ENCODE results near the gene PLCD4. TPM values are rescaled to one million over a fixed set of nuclear protein-coding genes. Genes with fewer than 3 reads are reported as not detected.
A peak's percentile ranks its signal among the peaks of the same experiment; 100 is the strongest.

Gene PLCD4
- total RNA-seq, result 1 to 10 TPM; 8.3 to 9.0 TPM
- 10 to 100 TPM in 1 of 2 donors, 1 to 10 TPM in 1; 7.0 to 12.8 TPM for polyA plus RNA-seq (ENCODE audit: insufficient read length in 2 of 2)
- long read RNA-seq, donor 1, result 0 reads
- long read RNA-seq, donor 2, result 0 reads
- long read RNA-seq, donor 3, result 0 reads
- long read RNA-seq, donor 4, partial matches to known transcripts, result 5 of 6 reads
- long read RNA-seq, donor 4, other reads (novel, unspliced or antisense), result 0 of 6 reads

DNA sequence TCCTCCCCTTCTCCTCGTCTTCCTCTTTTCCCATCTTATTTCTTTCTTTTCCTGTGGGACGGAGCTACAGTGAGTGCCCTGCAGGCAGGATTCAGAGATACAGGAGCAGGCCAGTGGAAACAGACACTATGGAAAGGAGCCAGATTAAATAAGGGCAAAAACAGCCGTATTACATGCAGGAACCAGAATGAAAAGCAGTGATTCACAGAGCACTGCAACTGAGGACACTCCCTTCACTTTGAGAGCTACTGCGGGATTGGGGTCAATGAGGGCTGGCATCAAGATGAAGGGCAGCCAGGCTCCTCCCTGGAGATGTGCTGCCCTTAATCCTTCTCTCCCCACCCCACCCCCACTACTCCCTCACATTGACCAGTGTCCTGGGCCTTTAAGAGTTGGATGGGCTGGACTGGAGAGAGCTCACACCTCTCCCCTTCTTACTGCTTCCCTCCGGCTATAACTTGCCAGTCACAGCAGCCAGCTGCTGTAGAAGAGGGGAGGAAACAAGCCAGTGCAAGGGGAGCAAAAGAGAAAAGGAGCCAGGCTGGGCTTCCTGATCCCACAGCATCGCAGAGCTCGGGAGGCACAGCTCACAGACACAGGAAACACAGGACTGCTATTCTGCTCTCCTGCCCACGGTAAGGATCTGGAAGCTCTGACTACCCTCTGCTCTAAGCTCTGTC lies at the start of gene PLCD4:
Gene PLCD4, plus strand, starts transcription at position 464 of the 680 bp plus-strand sequence. CDS start 7,841 bp downstream, outside the sequence.
- Histone ChIP-seq H3K4me1 (ENCODE audit: control insufficient read depth, insufficient read depth, low read length) (peaks cover 11% of the 10 kb centered on the region), H3K4me3 (ENCODE audit: low read depth, low read length) (peak within 1 kb of the TSS; percentile 29), H3K27ac (ENCODE audit: low read depth, low read length) (peak within 1 kb of the TSS; percentile 54), H3K27me3 (ENCODE audit: control insufficient read depth, insufficient read depth, low read length) (no peaks in the 10 kb centered on the region), H3K9me3 (ENCODE audit: control insufficient read depth, insufficient read depth, low read length) (no peaks in the 10 kb centered on the region), H3K36me3 (ENCODE audit: control insufficient read depth, insufficient read depth, low read length) (no peaks in the 10 kb centered on the region)
- peak in 3 of 6 donors; percentile 9 to 63 (median 34) for DNase-seq (ENCODE audit: low read depth in 4 of 6, low spot score in 6 of 6)
- 7% methylated on average over 5 of the region's 8 CpGs for WGBS (ENCODE audit: insufficient coverage)

DNA sequence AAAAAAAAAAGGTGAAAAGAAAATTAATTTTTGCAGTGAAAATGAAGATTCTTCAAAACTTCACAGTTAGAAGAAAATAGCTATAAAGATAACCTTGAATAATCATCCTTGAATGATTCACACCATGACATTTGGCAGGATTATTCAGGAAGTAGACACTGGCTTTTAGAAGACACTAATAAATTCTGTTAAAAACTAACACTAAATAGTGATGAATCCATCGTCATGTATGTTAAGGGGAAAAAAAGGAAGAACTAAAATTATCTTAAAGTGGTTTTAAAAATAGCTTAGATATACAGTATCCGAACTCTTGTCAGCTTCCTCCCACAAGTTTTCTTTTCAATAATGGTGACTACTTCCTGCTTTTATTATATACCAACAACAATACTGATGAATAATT lies 49.8 kb upstream of the PLCD4 start:
- no peaks in the 10 kb centered on the region for H3K27me3 ChIP-seq (ENCODE audit: control insufficient read depth, insufficient read depth, low read length)
- H3K4me3 ChIP-seq (ENCODE audit: low read depth, low read length), result no peak overlapping the region
- WGBS (ENCODE audit: insufficient coverage), result no CpG with 5 or more reads among the region's 2 CpGs
- no peak for DNase-seq (ENCODE audit: low read depth in 4 of 6, low spot score in 6 of 6)
- H3K36me3 ChIP-seq (ENCODE audit: control insufficient read depth, insufficient read depth, low read length), result peaks cover 19% of the 10 kb centered on the region
- H3K4me1 ChIP-seq (ENCODE audit: control insufficient read depth, insufficient read depth, low read length), result no peaks in the 10 kb centered on the region
- H3K27ac ChIP-seq (ENCODE audit: low read depth, low read length), result no peak overlapping the region
- H3K9me3 ChIP-seq (ENCODE audit: control insufficient read depth, insufficient read depth, low read length), result no peaks in the 10 kb centered on the region

DNA sequence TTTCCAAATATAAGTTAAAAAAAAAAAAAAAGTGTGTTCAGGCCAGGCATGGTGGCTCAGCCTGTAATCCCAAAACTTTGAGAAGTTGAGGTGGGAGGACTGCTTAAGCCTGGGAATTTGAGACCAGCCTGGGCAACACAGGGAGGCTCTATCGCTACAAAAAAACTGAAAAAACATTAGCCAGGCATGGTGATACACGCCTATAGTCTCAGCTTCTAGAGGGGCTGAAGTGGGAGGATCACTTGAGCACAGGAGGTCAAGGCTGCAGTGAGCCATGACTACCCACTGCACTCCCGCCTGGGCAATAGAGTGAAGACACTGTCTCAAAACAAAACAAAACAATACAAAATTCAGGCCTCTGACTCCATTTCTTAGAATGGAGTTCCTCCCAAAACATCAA lies 48.7 kb upstream of the PLCD4 start:
- WGBS (ENCODE audit: insufficient coverage), result 79% methylated on average over 2 of the region's 3 CpGs
- DNase-seq (ENCODE audit: low read depth in 4 of 6, low spot score in 6 of 6), result no peak
- Histone ChIP-seq H3K4me1 (ENCODE audit: control insufficient read depth, insufficient read depth, low read length) (no peaks in the 10 kb centered on the region), H3K4me3 (ENCODE audit: low read depth, low read length) (no peak overlapping the region), H3K9me3 (ENCODE audit: control insufficient read depth, insufficient read depth, low read length) (no peaks in the 10 kb centered on the region), H3K27me3 (ENCODE audit: control insufficient read depth, insufficient read depth, low read length) (no peaks in the 10 kb centered on the region), H3K36me3 (ENCODE audit: control insufficient read depth, insufficient read depth, low read length) (peaks cover 19% of the 10 kb centered on the region), H3K27ac (ENCODE audit: low read depth, low read length) (no peak overlapping the region)

DNA sequence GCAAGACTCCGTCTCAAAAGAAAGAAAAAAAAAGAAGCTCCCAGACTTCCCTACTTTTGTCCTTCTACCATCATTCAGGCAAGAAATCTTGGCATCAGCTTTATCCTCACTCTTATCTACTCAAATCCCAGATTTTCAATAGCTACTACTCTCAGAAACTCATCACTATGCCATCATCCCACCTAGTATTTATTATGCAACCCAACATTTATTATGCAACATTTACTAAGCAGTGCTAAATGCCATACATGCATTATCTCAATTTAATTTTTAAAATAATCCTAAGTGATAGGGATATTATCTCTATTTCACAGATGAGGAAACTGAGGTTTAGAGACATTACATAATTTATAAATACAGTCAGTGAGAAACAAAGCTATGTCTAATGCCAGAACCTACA lies 43.6 kb upstream of the PLCD4 start:
- DNase-seq (ENCODE audit: low read depth in 4 of 6, low spot score in 6 of 6), result no peak
- WGBS (ENCODE audit: insufficient coverage), result no CpG with 5 or more reads among the region's 1 CpG
- no peak overlapping the region for H3K27ac ChIP-seq (ENCODE audit: low read depth, low read length)
- H3K36me3 ChIP-seq (ENCODE audit: control insufficient read depth, insufficient read depth, low read length), result peaks cover 7% of the 10 kb centered on the region
- H3K9me3 ChIP-seq (ENCODE audit: control insufficient read depth, insufficient read depth, low read length), result no peaks in the 10 kb centered on the region
- H3K4me3 ChIP-seq (ENCODE audit: low read depth, low read length), result no peak overlapping the region
- peaks cover 3% of the 10 kb centered on the region for H3K4me1 ChIP-seq (ENCODE audit: control insufficient read depth, insufficient read depth, low read length)
- no peaks in the 10 kb centered on the region for H3K27me3 ChIP-seq (ENCODE audit: control insufficient read depth, insufficient read depth, low read length)

DNA sequence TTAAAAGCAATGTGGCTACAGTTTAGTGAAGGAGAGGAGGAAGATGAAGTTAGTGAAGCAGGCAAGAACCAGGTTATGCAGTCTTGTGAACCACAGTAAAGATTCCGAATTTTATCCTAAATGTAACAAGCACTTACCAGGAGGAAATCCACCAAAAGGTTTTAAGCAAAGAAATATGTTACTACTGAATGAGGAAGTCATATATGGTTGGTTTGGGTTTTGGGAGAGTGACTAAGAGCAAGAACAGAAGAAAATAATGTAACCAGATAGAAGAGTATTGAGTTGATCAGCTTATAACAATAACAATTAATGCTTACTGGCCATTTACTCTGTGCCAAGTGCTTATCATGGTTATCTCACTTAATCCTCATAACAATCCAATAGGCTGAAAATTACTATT lies 41.4 kb upstream of the PLCD4 start:
- WGBS (ENCODE audit: insufficient coverage), result no CpG with 5 or more reads among the region's 1 CpG
- no peak for DNase-seq (ENCODE audit: low read depth in 4 of 6, low spot score in 6 of 6)
- no peak overlapping the region for H3K4me3 ChIP-seq (ENCODE audit: low read depth, low read length)

DNA sequence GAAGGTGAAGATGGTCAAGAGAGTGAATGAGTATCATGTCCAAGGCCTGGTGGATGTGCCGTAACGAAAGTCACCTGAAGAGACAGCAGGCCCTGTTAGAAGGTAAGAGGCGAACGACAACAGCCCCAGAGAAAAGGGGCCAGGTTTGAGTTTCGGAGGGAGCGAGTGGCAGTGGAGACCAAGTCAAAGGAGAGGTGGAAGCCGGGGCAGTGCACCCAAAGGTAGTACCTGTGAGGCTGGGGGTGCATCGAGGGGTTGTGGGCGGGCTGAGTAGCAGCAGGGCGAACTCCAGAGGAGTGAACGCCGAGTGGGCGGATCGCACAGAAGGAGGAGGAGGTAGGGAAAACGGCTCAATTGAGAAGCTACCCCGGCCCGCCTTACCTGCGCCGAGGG lies 39.9 kb upstream of the PLCD4 start:
- H3K4me1 ChIP-seq (ENCODE audit: control insufficient read depth, insufficient read depth, low read length), result peaks cover 11% of the 10 kb centered on the region
- peaks cover 8% of the 10 kb centered on the region for H3K36me3 ChIP-seq (ENCODE audit: control insufficient read depth, insufficient read depth, low read length)
- peak overlapping the region; percentile 89 for H3K4me3 ChIP-seq (ENCODE audit: low read depth, low read length)
- H3K27me3 ChIP-seq (ENCODE audit: control insufficient read depth, insufficient read depth, low read length), result no peaks in the 10 kb centered on the region
- under 1% methylated on average over 19 of the region's 19 CpGs for WGBS (ENCODE audit: insufficient coverage)
- peak in 1 of 6 donors; percentile 2 for DNase-seq (ENCODE audit: low read depth in 4 of 6, low spot score in 6 of 6)
- H3K27ac ChIP-seq (ENCODE audit: low read depth, low read length), result peak overlapping the region; percentile 97
- H3K9me3 ChIP-seq (ENCODE audit: control insufficient read depth, insufficient read depth, low read length), result no peaks in the 10 kb centered on the region

More for the DNA sequence above, 41.4 kb upstream of the PLCD4 start:
- no peaks in the 10 kb centered on the region for H3K27me3 ChIP-seq (ENCODE audit: control insufficient read depth, insufficient read depth, low read length)
- H3K36me3 ChIP-seq (ENCODE audit: control insufficient read depth, insufficient read depth, low read length), result peaks cover 5% of the 10 kb centered on the region
- H3K9me3 ChIP-seq (ENCODE audit: control insufficient read depth, insufficient read depth, low read length), result no peaks in the 10 kb centered on the region
- no peak overlapping the region for H3K27ac ChIP-seq (ENCODE audit: low read depth, low read length)
- H3K4me1 ChIP-seq (ENCODE audit: control insufficient read depth, insufficient read depth, low read length), result peaks cover 10% of the 10 kb centered on the region

DNA sequence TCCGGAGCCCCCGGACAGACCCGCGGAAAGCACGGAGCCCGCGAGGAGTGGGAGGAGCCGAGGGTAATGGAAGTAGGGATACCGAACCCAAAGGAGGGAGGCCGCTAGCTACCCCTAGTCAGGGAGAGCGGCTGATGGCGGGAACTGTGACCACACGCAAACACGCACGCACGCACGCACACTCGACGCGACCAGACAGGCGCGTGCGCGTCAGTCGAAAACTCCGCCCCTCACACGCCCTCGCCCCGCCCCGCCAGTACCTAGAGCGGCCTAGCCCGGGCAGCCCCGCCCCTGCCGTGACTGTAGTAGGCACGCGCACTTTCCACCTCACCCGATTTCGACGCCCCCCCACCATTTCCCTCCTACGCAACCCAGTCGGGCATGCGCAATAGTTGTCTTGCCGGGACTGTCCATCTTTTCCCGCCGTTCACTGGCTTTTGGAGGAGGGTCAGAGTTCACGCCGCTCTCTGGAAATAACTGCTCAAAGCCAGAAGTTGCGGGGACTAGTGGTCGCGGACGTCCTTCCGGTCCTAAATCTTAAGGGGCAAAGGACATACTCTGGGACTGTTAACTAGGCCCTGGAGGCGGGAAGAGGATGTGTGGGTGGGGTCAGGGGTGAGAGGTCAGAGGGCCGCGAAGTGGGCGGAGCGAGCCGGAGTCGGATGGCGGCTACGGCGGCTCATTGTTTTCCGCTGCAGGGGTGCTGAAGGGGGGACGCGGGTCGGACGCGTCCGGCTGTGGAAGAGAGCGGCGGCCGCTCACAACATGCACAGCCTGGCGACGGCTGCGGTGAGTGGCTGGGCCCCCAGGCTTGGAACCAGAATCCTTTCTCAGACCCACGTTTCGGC lies 39.3 kb upstream of the PLCD4 start, which contains the start of the genes CNOT9 and USP37:
Gene CNOT9, plus strand, starts transcription at position 650 of the 848 bp plus-strand sequence. Its CDS starts 116 bp downstream, at position 766.
Gene USP37, minus strand, starts transcription at position 162 of the 848 bp plus-strand sequence. CDS start 9,698 bp downstream, outside the sequence.
- WGBS (ENCODE audit: insufficient coverage), result under 1% methylated on average over 76 of the region's 77 CpGs

DNA sequence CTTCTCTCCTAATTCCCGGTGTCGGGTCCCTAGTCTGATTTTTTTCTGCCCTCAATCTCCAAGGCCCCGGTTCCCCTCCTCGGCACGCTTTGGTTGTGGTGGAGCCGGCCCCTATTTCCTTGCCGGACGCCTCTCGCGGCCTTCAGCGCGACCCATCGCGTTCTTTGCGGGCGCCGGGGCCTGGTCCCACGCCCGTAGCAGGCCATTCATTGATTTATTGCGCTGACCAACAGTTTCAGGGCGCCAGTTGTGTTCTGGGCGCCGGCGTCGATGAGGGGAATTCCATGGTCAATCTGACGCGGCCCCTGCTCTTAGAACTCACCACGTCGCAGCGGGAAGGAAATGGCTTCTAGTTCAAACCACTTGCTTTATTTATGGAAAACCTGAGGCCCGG lies 38.7 kb upstream of the PLCD4 start:
- Histone ChIP-seq H3K27ac (ENCODE audit: low read depth, low read length) (peak overlapping the region; percentile 97), H3K27me3 (ENCODE audit: control insufficient read depth, insufficient read depth, low read length) (no peaks in the 10 kb centered on the region), H3K4me1 (ENCODE audit: control insufficient read depth, insufficient read depth, low read length) (peaks cover 11% of the 10 kb centered on the region), H3K36me3 (ENCODE audit: control insufficient read depth, insufficient read depth, low read length) (peaks cover 8% of the 10 kb centered on the region), H3K9me3 (ENCODE audit: control insufficient read depth, insufficient read depth, low read length) (no peaks in the 10 kb centered on the region), H3K4me3 (ENCODE audit: low read depth, low read length) (peak overlapping the region; percentile 89)
- DNase-seq (ENCODE audit: low read depth in 4 of 6, low spot score in 6 of 6), result peak in 3 of 6 donors; percentile 13 to 49 (median 20)
- WGBS (ENCODE audit: insufficient coverage), result under 1% methylated on average over 29 of the region's 31 CpGs

More for the DNA sequence above, 39.3 kb upstream of the PLCD4 start, which contains the start of the genes CNOT9 and USP37:
- Histone ChIP-seq H3K9me3 (ENCODE audit: control insufficient read depth, insufficient read depth, low read length) (no peaks in the 10 kb centered on the region), H3K4me1 (ENCODE audit: control insufficient read depth, insufficient read depth, low read length) (peaks cover 11% of the 10 kb centered on the region), H3K36me3 (ENCODE audit: control insufficient read depth, insufficient read depth, low read length) (peaks cover 8% of the 10 kb centered on the region), H3K4me3 (ENCODE audit: low read depth, low read length) (peak within 1 kb of the TSS; percentile 89), H3K27ac (ENCODE audit: low read depth, low read length) (peak within 1 kb of the TSS; percentile 97), H3K27me3 (ENCODE audit: control insufficient read depth, insufficient read depth, low read length) (no peaks in the 10 kb centered on the region)
- peak; percentile 91 to 100 (median 96) for DNase-seq (ENCODE audit: low read depth in 4 of 6, low spot score in 6 of 6)

All from spinal cord (tissue), 10 donors.